Measurements from ENCODE around the gene OPN1MW3.

GRCh38 chrX:154309041-154309775 lies 51.8 kb downstream of the OPN1MW3 start:
- TF ChIP-seq ZNF384 (IDR thresholded peaks at IDR 0.05) (no peak), PKNOX1 (IDR thresholded peaks at IDR 0.05) (no peak)

All from HEK293T (cell line).